GM19193 (cell line): ENCODE data around the gene ZMYND8.

Source experiments
- POLR2A ChIP-seq: IDR thresholded peaks from 4 replicates; pipeline ENCODE4 v1.6.1; 2011; ENCODE audit not compliant: insufficient read depth, insufficient read length; ENCODE audit errors: extremely low read depth

Gene ZMYND8

DNA sequence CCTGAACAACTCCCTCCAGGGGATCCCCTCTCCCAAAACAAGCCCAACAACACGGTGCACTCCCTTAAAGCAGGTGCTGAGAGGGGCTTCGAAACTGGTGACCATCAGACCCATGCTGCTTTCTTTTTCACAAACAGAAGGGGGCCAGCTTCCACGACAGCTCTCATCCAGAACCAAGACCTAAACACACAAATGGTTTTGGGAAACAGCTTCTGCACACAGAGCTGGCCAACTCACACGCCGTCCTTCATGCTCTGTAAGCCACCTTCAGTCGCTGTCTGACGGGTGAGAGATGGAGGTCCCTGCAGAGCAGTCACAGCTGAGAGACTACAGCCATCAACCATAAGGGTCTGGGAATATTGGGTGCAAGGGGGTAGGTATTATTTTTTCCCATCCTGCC lies 76.3 kb downstream of the ZMYND8 start:
- no peak for TF ChIP-seq POLR2A

DNA sequence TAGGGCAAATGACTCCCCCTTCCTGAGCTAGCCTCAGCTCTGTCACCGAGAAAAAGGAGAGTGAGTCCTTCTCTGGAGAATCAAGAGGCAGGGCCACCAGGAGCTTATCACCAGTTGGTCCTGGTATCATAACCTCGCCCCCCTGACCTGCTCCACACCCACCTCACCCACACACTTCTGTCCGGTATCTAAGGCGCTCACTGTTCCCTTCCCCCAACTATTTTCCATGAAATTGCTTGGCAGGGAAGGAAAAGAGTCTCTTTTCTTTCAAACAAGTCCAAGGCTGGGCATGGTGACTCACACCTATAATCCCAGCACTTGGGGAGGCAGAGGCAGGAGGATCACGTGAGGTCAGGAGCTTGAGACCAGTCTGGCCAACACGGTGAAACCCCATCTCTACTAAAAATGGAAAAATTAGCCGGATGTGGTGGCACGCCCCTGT lies 77.6 kb downstream of the ZMYND8 start:
- no peak for TF ChIP-seq POLR2A

DNA sequence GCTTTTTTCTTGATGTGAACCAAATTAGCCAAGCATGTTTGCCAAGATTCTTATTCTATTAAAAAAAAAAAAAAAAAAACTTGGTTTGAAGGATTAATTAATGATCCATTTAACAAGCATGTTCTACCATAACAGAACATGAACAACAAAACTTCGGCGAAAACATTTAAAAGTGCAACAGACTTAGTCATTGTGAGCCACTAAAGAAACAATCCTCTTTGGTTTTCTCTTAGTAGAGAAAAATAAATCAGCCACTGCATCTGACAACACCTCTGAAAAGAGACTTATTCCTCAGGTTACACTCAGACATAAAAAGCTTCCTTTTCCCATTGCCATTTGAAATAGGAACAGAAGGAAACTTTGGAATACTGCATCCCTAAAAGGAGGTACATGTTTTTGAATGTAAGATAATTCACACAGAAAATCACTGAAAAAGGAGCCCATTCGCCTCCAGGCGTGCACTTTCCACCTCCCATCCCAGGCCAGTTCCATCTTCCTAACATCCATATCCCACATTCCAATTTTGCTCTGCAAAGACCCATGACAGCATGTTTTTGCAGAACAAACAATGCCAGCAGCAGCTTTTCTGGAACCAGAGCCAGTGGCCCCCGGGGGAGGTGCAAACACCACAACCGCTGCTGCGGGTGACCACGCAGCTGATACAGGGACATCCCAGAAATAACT lies 79.5 kb downstream of the ZMYND8 start:
- TF ChIP-seq POLR2A: no peak

DNA sequence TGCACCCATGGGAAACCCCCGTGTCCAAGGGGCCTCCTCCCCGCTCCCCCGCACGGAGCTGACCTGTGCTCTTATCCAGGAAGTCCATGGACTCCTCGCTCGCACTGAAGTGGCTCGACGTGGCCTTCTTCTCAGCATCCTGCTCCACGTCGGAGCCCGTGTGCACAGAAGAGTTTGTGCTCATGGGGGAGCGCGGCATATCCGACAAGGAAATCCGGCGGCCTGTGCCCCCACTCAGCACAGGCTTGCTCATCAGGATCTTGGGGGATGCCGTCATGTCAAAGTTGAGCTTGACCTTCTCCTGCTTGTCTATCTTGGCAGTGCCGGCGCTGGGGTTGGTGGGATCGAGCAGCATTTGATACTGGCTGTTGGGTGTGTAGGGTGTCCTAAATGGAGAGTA lies 80.2 kb downstream of the ZMYND8 start:
- TF ChIP-seq POLR2A: no peak

DNA sequence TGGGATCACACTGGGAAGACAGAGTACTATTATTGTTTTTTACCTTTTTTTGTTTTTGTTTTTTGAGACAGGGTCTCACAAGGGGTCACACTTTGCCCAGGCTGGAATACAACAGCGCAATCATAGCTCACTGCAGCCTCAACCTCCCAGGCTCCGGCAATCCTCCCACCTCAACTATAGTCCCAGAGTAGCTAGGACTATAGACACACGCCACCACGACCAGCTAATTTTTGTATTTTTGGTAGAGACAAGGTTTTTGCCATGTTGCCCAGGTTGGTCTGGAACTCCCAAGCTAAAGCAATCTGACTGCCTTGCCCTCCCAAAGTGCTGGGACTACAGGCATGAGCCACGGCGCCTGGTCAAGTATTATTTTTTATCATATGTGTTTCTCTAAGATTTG lies 81.0 kb downstream of the ZMYND8 start:
- TF ChIP-seq POLR2A: no peak

DNA sequence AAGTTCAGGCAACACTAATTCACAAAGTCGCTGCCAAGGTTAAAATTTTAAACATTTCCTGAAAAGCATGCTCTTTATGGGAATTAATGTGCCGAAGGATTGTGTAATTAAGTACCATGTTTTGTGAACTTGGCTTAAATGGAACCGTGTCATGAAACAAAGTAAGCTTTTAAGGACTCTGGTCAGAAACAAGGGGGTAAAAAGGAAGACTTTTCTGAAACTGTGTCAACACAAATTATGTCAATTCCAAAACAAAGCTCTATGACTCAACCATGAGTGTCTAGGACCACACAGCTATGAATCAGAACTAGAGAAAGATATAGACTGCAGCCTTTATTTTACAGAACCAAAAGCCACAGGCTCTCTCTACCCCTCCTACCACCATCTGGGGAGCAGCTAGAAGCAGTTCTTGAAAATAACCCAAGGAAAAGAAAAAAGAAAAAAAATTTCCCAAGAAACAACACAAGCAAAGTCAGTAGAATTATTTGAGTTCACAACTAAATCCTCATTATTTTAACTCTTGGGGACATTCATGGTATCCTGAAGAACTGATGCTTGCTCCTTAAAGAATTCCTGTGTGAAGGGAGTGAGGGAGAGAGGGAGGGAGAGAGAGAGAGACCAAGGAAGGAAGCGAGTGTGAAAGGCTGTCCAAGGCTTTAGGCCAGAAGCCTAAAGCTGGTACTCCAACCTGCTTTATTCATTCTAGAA lies 81.9 kb downstream of the ZMYND8 start:
- no peak for TF ChIP-seq POLR2A

DNA sequence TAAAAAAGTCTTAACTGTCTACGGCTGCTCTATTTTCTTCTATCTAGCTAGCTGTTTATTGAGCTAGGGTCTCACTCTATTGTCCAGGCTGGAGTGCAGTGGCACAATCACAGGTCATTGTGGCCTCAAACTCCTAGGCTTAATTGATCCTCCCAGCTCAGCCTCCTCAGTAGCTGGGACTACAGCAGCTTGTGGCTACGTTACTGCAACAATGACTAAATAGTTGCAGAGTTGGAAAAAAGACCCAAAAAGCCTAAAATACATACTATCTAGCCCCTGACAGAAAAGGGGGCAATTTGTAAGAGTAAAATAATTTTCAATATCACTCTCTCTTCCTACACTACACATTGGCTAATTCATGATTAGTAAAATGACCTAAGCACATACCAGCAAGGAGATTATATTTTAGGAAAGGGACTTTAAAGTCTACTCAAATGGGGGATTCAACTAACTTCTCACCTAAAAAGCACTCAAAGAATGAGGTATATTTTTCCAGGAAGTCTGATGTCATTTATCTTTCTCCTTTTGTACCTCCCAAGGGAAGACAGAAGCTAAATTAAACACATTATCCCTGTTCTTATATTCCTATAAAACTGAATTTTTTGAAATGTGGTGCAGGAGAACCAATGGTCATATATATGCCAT lies 82.8 kb downstream of the ZMYND8 start:
- no peak for TF ChIP-seq POLR2A

DNA sequence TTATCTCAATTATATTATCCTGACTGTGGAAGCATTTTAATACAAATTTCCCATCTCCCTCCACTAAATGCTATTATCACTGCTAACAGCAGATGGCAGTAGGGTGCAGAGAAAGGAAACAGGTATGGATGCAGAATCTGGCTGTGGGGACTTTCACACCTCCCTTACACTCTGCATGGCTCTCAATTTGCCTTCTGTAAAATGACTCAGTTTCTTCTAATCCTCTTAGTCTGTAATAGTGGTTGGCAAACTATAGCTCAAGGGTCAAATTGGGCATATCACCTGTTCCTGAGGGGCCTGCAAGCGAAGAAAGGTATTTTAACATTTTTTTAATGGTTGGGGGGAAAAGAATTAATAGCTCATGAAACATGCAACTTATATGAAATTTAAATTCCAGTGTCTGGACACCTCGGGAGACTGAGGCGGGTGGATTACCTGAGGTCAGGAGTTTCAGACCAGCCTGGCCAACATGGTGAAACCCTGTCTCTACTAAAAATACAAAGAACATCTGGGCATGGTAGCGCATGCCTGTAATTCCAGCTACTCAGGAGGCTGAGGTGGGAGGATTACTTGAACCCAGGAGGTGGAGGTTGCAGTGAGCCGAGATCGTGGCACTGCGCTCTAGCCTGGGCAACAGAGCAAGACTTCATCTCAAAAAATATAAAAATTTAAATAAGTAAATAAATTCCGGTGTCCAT lies 83.5 kb downstream of the ZMYND8 start:
- TF ChIP-seq POLR2A: no peak

DNA sequence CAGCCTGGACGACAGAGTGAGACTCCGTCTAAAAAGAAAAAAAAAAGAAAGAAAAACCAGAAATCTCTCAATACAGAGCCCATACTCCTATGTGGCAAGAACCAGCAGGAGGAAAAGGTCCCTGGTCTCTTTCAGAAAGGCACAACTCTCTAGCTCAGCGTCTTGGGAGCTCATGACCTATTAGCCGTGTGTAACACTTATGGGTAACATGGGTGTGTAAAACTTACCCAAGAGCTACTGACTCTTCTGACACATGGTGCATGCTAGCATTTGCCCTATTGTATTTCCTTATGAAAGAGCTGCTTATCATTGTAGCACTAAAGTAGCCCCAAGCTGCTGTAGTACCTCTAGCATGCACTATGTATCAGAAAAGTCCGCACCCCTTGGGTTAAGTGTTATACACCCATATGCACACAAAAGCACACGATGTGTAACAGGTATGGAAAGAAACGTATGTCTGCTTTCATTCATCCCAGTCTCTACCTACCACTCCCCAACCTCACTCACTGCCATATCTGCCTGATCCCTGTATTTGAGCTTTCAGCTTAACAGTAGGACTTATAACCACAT lies 85.4 kb downstream of the ZMYND8 start:
- no peak for TF ChIP-seq POLR2A

DNA sequence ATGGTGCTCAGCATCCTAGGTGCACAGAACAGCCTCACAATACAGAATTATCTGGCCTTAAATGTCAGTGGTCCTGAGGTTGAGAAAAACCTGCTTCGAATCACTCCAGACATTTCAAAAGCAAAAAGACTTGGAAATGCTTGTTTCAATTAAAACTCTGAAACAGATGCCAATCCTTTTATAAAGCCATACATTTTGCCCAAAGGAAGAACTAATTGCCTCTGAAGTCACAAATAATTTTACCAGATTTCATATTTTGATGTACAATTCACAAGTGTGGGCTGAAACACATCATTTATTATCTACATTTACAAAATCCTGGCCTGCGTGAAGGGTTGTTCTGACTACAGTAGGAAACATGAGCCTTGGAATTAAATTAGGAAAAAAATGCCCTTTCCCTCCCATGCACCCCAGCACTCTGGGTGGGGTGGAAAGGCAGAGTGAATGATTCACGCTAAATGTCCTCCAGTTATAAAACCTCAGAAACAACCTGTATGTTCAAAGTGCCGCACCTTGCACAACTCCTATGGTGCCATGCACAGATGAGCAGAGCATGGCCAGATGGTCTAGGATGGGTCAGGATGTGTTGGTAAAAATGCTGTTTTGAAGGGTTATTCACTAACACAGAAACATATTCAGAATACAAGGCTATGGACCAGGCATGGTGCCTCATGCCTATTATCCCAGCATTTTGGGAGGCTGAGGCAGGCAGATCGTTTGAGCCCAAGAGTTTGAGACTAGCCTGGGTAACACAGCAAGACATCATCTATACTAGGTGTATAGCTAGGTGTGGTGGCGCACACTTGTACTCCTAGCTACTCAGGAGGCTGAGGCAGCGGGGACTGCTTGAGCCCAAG lies 87.0 kb downstream of the ZMYND8 start:
- no peak for TF ChIP-seq POLR2A

DNA sequence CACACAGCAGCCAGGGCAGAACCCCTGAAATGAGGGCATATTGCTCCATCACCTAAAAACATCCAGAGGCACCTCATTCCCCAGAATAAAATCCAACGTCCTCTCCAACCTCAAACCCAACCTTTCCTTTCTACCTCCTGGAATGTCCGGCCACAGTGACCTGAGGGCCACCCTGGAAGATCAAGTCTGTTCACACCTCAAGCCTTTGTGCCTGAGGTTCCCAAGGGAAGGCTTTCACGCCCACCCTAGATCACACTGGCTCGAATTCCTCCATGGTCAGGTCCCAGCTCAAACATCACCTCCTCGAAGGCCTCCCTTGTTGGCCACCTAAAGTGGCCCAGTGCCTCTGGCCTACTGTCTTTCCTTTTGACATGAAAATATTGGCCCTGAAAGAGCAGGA lies 88.9 kb downstream of the ZMYND8 start:
- no peak for TF ChIP-seq POLR2A

DNA sequence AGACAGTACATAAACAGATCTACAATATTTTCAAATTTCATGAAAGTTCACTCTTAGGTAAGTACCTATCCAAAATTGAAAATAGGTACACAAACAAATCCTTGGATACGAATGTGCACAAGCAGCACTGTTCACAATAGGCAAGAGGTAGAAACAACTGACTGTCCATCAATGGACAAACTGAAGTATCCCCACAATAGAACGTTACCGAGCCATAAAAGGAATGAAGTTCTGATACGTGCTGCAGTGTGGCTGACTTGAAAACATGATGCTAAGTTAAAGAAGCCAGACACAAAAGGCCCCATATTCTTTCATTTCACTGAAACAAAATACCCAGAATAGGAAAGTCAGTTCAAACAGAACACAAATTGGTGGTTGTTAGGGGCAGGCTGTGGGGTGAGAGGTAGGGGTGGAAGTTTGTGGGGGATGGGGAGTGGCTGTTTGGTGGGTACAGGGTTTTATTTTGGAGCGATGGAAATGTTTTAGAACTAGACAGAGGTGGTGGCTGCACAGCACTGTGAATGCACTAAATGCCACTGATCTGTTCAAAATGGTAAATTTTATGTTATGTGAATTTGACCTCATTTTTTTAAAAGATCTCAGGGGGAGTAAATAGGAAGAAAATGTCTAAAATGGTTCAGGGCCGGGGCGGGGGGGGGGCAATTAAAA lies 89.5 kb downstream of the ZMYND8 start:
- no peak for TF ChIP-seq POLR2A

DNA sequence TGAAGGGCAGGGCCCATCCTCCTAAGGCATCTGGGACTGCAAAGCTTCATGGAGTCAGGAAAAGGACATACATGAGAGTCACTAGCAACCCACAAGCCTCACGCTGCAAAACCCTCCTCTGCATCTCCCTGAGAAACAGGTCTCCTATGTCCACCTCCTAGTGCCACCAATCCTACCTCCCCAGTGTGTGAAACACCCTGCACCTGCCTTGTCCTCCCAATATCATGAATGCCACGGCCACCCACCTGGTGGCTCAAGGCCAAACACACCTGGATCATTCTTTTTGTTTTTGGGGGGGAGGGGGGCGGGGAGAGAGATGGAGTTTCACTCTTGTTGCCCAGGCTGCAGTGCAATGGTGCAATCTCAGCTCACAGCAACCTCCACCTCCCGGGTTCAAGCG lies 90.5 kb downstream of the ZMYND8 start:
- TF ChIP-seq POLR2A: no peak

DNA sequence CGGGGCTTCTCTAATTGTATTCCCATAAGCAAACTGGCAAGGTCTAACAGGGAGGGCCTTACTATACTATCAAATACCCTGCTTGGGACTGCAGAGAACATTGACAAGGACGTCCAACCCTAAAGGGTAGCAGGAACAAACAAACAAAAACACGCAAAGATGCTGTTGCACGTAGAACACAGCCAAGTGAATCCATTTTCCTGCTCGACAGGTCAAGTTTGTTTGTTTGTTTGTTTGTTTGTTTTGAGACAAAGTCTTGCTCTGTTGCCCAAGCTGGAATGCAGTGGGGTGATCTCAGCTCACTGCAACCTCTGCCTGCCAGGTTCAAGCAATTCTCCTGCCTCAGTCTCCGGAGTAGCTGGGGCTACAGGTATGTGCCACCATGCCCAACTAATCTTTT lies 91.3 kb downstream of the ZMYND8 start:
- no peak for TF ChIP-seq POLR2A

DNA sequence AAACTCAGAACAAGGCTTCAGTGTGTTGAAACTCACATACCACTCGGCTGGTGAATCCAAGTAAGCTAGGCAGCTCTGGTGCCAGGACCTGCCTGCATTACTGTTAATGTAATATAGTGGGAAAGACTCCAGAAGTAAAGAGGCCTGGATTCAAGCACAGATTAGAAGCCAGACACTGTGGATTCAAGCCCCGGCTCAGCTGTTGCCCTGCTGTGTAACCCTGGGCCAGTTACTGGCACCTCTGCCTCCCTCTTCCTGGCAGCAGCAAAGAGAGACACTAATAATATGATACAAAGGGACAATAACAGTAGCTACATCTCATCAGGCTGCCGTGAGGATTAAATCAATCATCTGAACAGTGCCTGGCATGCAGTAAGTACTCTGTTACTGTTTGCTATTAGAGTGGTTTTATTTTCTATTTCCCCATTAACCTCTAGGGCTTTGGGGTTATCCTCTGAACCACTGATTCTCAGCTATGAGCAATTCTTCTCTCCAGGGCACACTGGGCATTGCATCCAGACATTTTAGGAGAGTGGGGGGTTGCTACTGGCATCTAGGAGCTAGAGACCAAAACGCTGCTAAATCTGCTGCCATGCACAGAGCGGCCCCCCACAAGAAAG lies 92.9 kb downstream of the ZMYND8 start:
- no peak for TF ChIP-seq POLR2A
